Medulla oblongata (tissue), 1 donor: Measurements from ENCODE around the gene GBP7.
"Not testable (repeated sequence)": the region's sequence is repeated elsewhere in the genome, so short reads cannot be mapped to it uniquely, and the experiment has no call there.

Experiments
- DNase-seq: peaks from one replicate; pipeline ENCODE4 v3.0.0-alpha.2; 2015; ENCODE audit errors: extremely low spot score

The GBP7 gene

GRCh38 chr1:89175601-89176256 is at the start of gene GBP7:
TSS of gene GBP7 (minus strand) at chr1:89176003. CDS start at chr1:89171935, 4,068 bp downstream.
- DNase-seq: no peak

- DNase-seq: no peak
Observed at GRCh38 chr1:89221341-89221740, 45.5 kb upstream of the GBP7 start.

- DNase-seq: not testable (repeated sequence)
Observed at GRCh38 chr1:89219851-89220250, 44.0 kb upstream of the GBP7 start.

GRCh38 chr1:89218941-89219340 is 43.1 kb upstream of the GBP7 start:
- not testable (repeated sequence) for DNase-seq

- DNase-seq: no peak
Observed at GRCh38 chr1:89213347-89213746, 37.5 kb upstream of the GBP7 start.

GRCh38 chr1:89211035-89211634 is 35.3 kb upstream of the GBP7 start:
- no peak for DNase-seq

GRCh38 chr1:89206373-89206772 is 30.6 kb upstream of the GBP7 start:
- DNase-seq: no peak

- no peak for DNase-seq
Observed at GRCh38 chr1:89203166-89203565, 27.4 kb upstream of the GBP7 start.

- peak; percentile 9 for DNase-seq
Observed at GRCh38 chr1:89201106-89201794, 25.4 kb upstream of the GBP7 start.

- no peak for DNase-seq
Observed at GRCh38 chr1:89200663-89201062, 24.9 kb upstream of the GBP7 start.

- peak; percentile 9 for DNase-seq
Observed at GRCh38 chr1:89199525-89200031, 23.8 kb upstream of the GBP7 start.

- DNase-seq: peak; percentile 75
Observed at GRCh38 chr1:89198491-89199072, 22.8 kb upstream of the GBP7 start, which contains the start of gene GBP4. TSS of gene GBP4 (minus strand) at chr1:89198942. CDS start at chr1:89198834, 108 bp downstream.

- DNase-seq: no peak
Observed at GRCh38 chr1:89198081-89198480, 22.3 kb upstream of the GBP7 start.

GRCh38 chr1:89195476-89195875 is 19.7 kb upstream of the GBP7 start:
- DNase-seq: no peak

- DNase-seq: no peak
Observed at GRCh38 chr1:89191314-89191713, 15.5 kb upstream of the GBP7 start.

GRCh38 chr1:89190017-89190416 is 14.2 kb upstream of the GBP7 start:
- DNase-seq: no peak

- no peak for DNase-seq
Observed at GRCh38 chr1:89179343-89179742, 3.5 kb upstream of the GBP7 start.

- DNase-seq: no peak
Observed at GRCh38 chr1:89176971-89177370, 1.2 kb upstream of the GBP7 start.

GRCh38 chr1:89174491-89174890 is 1.3 kb downstream of the GBP7 start:
- DNase-seq: no peak

GRCh38 chr1:89172468-89173143 is 3.2 kb downstream of the GBP7 start:
- no peak for DNase-seq

- DNase-seq: no peak
Observed at GRCh38 chr1:89171067-89171438, 4.8 kb downstream of the GBP7 start.
